ENCODE measurements around the gene MICAL2. TPM values are rescaled to one million over a fixed set of nuclear protein-coding genes. Genes with fewer than 3 reads are reported as not detected.

MICAL2 gene
- total and polyA plus RNA-seq, 10 of the 15 experiments (the other 5 are each of a cell fraction or from before 2014, with no cell fraction given): 0.90 to 5.6 (median 2.4) TPM

DNA sequence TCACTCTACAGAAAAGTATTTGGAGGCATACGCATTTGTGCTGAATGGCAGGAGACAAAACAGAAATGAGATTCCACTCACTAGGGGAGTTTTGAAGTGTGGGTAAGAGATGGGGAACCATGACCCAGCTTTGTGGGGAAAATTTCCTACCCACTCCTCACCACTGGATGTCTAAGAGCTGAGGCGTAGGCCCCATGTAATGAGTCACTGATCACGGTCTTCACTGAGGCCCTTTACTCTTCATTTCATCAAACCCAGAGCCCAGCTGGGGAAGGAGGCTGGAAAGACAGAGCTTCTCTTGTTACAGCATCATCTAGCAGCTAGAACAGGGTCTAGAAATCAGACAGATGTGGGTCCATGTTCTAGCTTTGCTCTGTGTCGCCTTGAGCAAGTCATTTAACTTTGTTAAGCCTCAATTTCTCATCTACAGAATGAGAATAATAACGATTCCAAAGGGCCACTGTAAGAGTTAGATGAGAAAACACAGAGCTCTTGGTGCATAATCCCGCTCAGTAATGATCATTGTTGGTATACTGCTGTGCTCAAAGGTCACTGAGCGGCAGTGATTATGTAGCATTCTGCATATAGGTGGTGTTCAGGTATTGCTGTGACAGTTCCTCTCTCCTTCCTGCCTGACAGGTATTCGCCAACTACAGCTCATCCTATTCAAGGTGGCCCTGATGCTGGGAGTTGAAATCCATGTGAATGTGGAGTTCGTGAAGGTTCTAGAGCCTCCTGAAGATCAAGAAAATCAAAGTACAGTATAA lies 97.2 kb downstream of the MICAL2 start:
- in situ Hi-C loops (cut with MboI) (no loop called here), intact Hi-C loops (cut with micrococcal nuclease; ENCODE audit: unreplicated experiment) (no loop called here)
- BruUV-seq (replicated peaks): no TSS peak
- CTCF ChIA-PET: interaction anchor here (0.8 to 1.8 kb wide), 7 partner anchors 8 to 74 kb away, joined by 3 to 7 read pairs (median 5); no protein-coding TSS in a partner anchor
- RAD21 ChIA-PET (ENCODE audit: unreplicated experiment): interaction anchor here (1.2 kb wide), 1 partner anchor 8 kb away, joined by 6 read pairs; no protein-coding TSS in a partner anchor
- POLR2A ChIA-PET: interaction anchor here (1.1 kb wide), 2 partner anchors 9 to 11 kb away, joined by 3 to 5 read pairs; no protein-coding TSS in a partner anchor
- Histone ChIP-seq H4K20me1 (ENCODE audit: control insufficient read depth, insufficient read depth) (no peaks in the 10 kb centered on the region), H3K27ac (ENCODE audit: control insufficient read depth, insufficient read depth) (no peak overlapping the region), H3K9me3 (replicated peaks; ENCODE audit: control insufficient read depth, insufficient read depth, low read length) (no peaks in the 10 kb centered on the region), H3K4me1 (ENCODE audit: control insufficient read depth, insufficient read depth, low read length) (0 out of 2 replicates have a peak, but pooled peaks cover 3% of the 10 kb centered on the region), H3K9ac (ENCODE audit: control insufficient read depth, insufficient read depth, low read length) (no peak overlapping the region), H3K4me2 (ENCODE audit: control insufficient read depth, insufficient read depth) (no peak overlapping the region), H3K79me2 (ENCODE audit: control insufficient read depth, insufficient read depth, low read length) (no peaks in the 10 kb centered on the region), H2AFZ (ENCODE audit: control insufficient read depth, low read depth, low read length) (no peak overlapping the region), H3K4me3 (no peak overlapping the region), H3K36me3 (ENCODE audit: control insufficient read depth in 2 of 2, insufficient read depth in 2 of 2, low read length in 1 of 2) (no peaks in the 10 kb centered on the region), H3K27me3 (replicated peaks in 1 of 2; ENCODE audit: control insufficient read depth in 2 of 2, insufficient read depth in 2 of 2, low read length in 1 of 2) (no peaks in the 10 kb centered on the region)
- WGBS (ENCODE audit: insufficient coverage, insufficient replicate concordance, low lambda C conversion rate, missing lambda C conversion rate): 27% methylated on average over 9 of the region's 9 CpGs
- SMC1A ChIA-PET (ENCODE audit: uncharacterized antibody, unreplicated experiment): interaction anchor here (0.8 to 1.6 kb wide), 6 partner anchors 10 to 74 kb away, joined by 3 to 6 read pairs (median 4); no protein-coding TSS in a partner anchor
- peak; percentile 73 for ATAC-seq
- FAIRE-seq: no peak
- DNase-seq (ENCODE audit: low read depth, low spot score): no peak
- TF ChIP-seq ZNF274 (IDR thresholded peaks at IDR 0.05; ENCODE audit: insufficient read depth, insufficient read length): no peak
- no peak for TF ChIP-seq BMI1 (IDR thresholded peaks at IDR 0.05; ENCODE audit: borderline replicate concordance)
- TF ChIP-seq, protein P1, sequence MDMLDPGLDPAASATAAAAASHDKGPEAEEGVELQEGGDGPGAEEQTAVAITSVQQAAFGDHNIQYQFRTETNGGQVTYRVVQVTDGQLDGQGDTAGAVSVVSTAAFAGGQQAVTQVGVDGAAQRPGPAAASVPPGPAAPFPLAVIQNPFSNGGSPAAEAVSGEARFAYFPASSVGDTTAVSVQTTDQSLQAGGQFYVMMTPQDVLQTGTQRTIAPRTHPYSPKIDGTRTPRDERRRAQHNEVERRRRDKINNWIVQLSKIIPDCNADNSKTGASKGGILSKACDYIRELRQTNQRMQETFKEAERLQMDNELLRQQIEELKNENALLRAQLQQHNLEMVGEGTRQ (IDR thresholded peaks at IDR 0.05; ENCODE audit: borderline replicate concordance, low read depth, low read length): no peak
- TF ChIP-seq HDAC2 (IDR thresholded peaks at IDR 0.05): no peak
- TF ChIP-seq, protein P2, sequence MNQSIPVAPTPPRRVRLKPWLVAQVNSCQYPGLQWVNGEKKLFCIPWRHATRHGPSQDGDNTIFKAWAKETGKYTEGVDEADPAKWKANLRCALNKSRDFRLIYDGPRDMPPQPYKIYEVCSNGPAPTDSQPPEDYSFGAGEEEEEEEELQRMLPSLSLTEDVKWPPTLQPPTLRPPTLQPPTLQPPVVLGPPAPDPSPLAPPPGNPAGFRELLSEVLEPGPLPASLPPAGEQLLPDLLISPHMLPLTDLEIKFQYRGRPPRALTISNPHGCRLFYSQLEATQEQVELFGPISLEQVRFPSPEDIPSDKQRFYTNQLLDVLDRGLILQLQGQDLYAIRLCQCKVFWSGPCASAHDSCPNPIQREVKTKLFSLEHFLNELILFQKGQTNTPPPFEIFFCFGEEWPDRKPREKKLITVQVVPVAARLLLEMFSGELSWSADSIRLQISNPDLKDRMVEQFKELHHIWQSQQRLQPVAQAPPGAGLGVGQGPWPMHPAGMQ (IDR thresholded peaks at IDR 0.05; ENCODE audit: borderline replicate concordance): no peak
- TF ChIP-seq CBX3 (IDR thresholded peaks at IDR 0.05; ENCODE audit: borderline replicate concordance, low read depth): no peak
- TF ChIP-seq, protein P3, sequence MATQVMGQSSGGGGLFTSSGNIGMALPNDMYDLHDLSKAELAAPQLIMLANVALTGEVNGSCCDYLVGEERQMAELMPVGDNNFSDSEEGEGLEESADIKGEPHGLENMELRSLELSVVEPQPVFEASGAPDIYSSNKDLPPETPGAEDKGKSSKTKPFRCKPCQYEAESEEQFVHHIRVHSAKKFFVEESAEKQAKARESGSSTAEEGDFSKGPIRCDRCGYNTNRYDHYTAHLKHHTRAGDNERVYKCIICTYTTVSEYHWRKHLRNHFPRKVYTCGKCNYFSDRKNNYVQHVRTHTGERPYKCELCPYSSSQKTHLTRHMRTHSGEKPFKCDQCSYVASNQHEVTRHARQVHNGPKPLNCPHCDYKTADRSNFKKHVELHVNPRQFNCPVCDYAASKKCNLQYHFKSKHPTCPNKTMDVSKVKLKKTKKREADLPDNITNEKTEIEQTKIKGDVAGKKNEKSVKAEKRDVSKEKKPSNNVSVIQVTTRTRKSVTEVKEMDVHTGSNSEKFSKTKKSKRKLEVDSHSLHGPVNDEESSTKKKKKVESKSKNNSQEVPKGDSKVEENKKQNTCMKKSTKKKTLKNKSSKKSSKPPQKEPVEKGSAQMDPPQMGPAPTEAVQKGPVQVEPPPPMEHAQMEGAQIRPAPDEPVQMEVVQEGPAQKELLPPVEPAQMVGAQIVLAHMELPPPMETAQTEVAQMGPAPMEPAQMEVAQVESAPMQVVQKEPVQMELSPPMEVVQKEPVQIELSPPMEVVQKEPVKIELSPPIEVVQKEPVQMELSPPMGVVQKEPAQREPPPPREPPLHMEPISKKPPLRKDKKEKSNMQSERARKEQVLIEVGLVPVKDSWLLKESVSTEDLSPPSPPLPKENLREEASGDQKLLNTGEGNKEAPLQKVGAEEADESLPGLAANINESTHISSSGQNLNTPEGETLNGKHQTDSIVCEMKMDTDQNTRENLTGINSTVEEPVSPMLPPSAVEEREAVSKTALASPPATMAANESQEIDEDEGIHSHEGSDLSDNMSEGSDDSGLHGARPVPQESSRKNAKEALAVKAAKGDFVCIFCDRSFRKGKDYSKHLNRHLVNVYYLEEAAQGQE (IDR thresholded peaks at IDR 0.05; ENCODE audit: low read depth, low read length): no peak
- TF ChIP-seq SMARCA5 (IDR thresholded peaks at IDR 0.05): no peak
- TF ChIP-seq IKZF2 (IDR thresholded peaks at IDR 0.05): no peak
- no peak for TF ChIP-seq MEF2A (IDR thresholded peaks at IDR 0.05; ENCODE audit: insufficient read depth, low read depth, low read length)
- TF ChIP-seq NR2F1 (conservative IDR thresholded peaks at IDR 0.05): no peak
- no peak for TF ChIP-seq CEBPB (IDR thresholded peaks at IDR 0.05; ENCODE audit: borderline replicate concordance in 1 of 2, low read depth in 2 of 2, low read length in 2 of 2)
- TF ChIP-seq, protein P4, sequence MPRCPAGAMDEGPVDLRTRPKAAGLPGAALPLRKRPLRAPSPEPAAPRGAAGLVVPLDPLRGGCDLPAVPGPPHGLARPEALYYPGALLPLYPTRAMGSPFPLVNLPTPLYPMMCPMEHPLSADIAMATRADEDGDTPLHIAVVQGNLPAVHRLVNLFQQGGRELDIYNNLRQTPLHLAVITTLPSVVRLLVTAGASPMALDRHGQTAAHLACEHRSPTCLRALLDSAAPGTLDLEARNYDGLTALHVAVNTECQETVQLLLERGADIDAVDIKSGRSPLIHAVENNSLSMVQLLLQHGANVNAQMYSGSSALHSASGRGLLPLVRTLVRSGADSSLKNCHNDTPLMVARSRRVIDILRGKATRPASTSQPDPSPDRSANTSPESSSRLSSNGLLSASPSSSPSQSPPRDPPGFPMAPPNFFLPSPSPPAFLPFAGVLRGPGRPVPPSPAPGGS (IDR thresholded peaks at IDR 0.05; ENCODE audit: borderline replicate concordance, insufficient read depth, low read depth, low read length, poor library complexity, severe bottlenecking): no peak
